BJ (cell line): ENCODE data around the gene DMAC1. TPM values are rescaled to one million over a fixed set of nuclear protein-coding genes. Genes with fewer than 3 reads are reported as not detected.

Experiments
- CTCF ChIA-PET: fragments of 350-600 bp; formaldehyde crosslinking; extraction: SDS; loops from one replicate; lab custom pipeline; 2021; ENCODE audit warnings: antibody characterized with exemption, inconsistent platforms; lab: Yijun Ruan, JAX
- POLR2A ChIA-PET: fragments of 300-600 bp; sonication (Branson Sonifier 250); formaldehyde crosslinking; extraction: SDS; loops from one replicate; lab custom pipeline; 2021; ENCODE audit warnings: antibody characterized with exemption; lab: Charles Lee
- DNase-seq: peaks from one replicate; pipeline ENCODE4 v3.0.0-alpha.2; 2011; ENCODE audit warnings: low read depth
- H3K27me3 ChIP-seq: 2 replicates; pipeline ENCODE4 v1.6.0; 2011; ENCODE audit warnings: low read length; ENCODE audit not compliant: control insufficient read depth, insufficient read depth
- H3K36me3 ChIP-seq: 2 replicates; pipeline ENCODE4 v1.5.1; 2011; ENCODE audit warnings: low read length; ENCODE audit not compliant: control insufficient read depth, insufficient read depth
- H3K4me3 ChIP-seq: 2 replicates; pipeline ENCODE4 v1.5.1; 2011; ENCODE audit warnings: low read depth, mild to moderate bottlenecking, control low read depth, low read length
- polyA plus RNA-seq: library from polyadenylated mRNA; depleted of rRNA; stranded (reverse); fragments of >200 nt; gene quantifications from 2 replicates; pipeline ENCODE4 v1.2.3, GENCODE V29; 2011
- TF ChIP-seq, protein P1 (sequence below): IDR thresholded peaks from 2 replicates; pipeline ENCODE4 v1.5.1; 2011; ENCODE audit warnings: low read depth, mild to moderate bottlenecking, control low read depth, inconsistent platforms, low read length, moderate library complexity; ENCODE audit not compliant: insufficient read depth

The DMAC1 gene
- polyA plus RNA-seq, 1 experiment, result 17.1 TPM

- H3K4me3 ChIP-seq, result no peak overlapping the region
- TF ChIP-seq, protein P1, sequence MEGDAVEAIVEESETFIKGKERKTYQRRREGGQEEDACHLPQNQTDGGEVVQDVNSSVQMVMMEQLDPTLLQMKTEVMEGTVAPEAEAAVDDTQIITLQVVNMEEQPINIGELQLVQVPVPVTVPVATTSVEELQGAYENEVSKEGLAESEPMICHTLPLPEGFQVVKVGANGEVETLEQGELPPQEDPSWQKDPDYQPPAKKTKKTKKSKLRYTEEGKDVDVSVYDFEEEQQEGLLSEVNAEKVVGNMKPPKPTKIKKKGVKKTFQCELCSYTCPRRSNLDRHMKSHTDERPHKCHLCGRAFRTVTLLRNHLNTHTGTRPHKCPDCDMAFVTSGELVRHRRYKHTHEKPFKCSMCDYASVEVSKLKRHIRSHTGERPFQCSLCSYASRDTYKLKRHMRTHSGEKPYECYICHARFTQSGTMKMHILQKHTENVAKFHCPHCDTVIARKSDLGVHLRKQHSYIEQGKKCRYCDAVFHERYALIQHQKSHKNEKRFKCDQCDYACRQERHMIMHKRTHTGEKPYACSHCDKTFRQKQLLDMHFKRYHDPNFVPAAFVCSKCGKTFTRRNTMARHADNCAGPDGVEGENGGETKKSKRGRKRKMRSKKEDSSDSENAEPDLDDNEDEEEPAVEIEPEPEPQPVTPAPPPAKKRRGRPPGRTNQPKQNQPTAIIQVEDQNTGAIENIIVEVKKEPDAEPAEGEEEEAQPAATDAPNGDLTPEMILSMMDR, result no peak
- ChIA-PET CTCF (no interaction called here), POLR2A (no interaction called here)
- no peak for DNase-seq
- no peaks in the 10 kb centered on the region for H3K27me3 ChIP-seq
- H3K36me3 ChIP-seq, result no peaks in the 10 kb centered on the region
Measured at GRCh38 chr9:7834531-7834930, 35.0 kb upstream of the DMAC1 start.

GRCh38 chr9:7828334-7828733, 28.8 kb upstream of the DMAC1 start:
- DNase-seq, result no peak
- CTCF ChIA-PET, result no interaction called here
- no peaks in the 10 kb centered on the region for H3K36me3 ChIP-seq
- POLR2A ChIA-PET, result no interaction called here
- no peak overlapping the region for H3K4me3 ChIP-seq
- H3K27me3 ChIP-seq, result no peaks in the 10 kb centered on the region
- TF ChIP-seq, protein P1, result no peak

GRCh38 chr9:7827792-7828191, 28.2 kb upstream of the DMAC1 start:
- POLR2A ChIA-PET, result no interaction called here
- Histone ChIP-seq H3K36me3 (no peaks in the 10 kb centered on the region), H3K27me3 (no peaks in the 10 kb centered on the region), H3K4me3 (no peak overlapping the region)
- CTCF ChIA-PET, result no interaction called here
- DNase-seq, result no peak
- TF ChIP-seq, protein P1, result no peak

DNA sequence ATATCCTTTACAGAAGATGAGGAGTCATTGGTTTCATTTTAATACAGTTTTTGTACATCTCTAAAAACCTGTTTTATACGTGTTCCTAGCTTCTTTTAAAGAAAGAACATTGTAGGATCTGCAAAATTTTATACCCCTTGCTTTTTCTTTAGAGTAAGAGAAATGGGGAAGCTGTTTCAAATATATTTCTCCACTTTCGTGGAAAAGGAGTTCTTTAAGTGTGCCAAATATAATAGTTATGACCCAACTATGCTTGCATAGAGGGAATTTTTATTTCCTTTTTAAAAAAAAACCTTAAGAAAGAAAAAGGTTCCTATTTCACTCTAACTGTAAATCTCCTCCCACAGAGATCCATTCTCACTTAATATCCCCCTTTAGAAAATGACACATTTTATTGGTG, 27.5 kb upstream of the DMAC1 start:
- TF ChIP-seq, protein P1, result no peak
- ChIA-PET CTCF (no interaction called here), POLR2A (no interaction called here)
- DNase-seq, result no peak
- Histone ChIP-seq H3K4me3 (no peak overlapping the region), H3K27me3 (no peaks in the 10 kb centered on the region), H3K36me3 (no peaks in the 10 kb centered on the region)

DNA sequence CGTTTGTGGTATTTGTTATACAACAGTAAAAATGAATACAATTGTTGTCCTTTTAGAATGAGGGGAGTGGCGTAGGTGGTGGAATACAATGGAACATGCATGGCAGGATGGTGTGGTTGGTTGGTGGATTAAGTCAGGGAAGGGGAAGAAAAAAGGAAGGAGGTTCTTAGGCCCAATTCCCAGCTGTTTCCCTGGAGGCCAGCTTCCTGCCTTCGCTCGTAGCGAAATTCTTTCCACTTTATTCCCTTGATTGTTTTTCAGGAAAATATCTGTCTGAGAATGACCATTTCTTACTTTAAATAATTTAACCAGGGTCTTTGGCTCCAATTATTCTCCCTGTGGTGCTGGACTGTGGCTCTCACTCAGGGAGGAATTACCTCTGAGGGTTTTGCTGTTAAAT, 24.1 kb upstream of the DMAC1 start:
- DNase-seq, result no peak
- POLR2A ChIA-PET, result no interaction called here
- TF ChIP-seq, protein P1, result no peak

More for the DNA sequence above, 24.1 kb upstream of the DMAC1 start:
- Histone ChIP-seq H3K27me3 (no peaks in the 10 kb centered on the region), H3K36me3 (no peaks in the 10 kb centered on the region), H3K4me3 (no peak overlapping the region)
- CTCF ChIA-PET, result interaction anchor here (1.3 kb wide), 1 partner anchor 9 kb away, joined by 4 read pairs; no protein-coding TSS in a partner anchor
